Ureter (tissue), 1 donor: ENCODE data around the gene MAP1A. TPM values are rescaled to one million over a fixed set of nuclear protein-coding genes. Genes with fewer than 3 reads are reported as not detected.

Experiments
- DNase-seq: peaks from one replicate; pipeline ENCODE4 v3.0.0-alpha.2; 2020; ENCODE audit warnings: low spot score
- total RNA-seq: library from RNA; stranded (reverse); gene quantifications from one replicate; pipeline ENCODE4 v1.2.4, GENCODE V29; 2023
- donor health status: DM: yes; HTN: yes; CAD: no.

The MAP1A gene
- total RNA-seq: 16.4 TPM

GRCh38 chr15:43517354-43518196 lies at the start of gene MAP1A:
Gene MAP1A (plus strand): TSS chr15:43517608. CDS start chr15:43521474, 3,866 bp downstream.
- DNase-seq: no peak

- no peak for DNase-seq
Observed at GRCh38 chr15:43469867-43470266, 47.5 kb upstream of the MAP1A start.

- DNase-seq: no peak
Observed at GRCh38 chr15:43471975-43472374, 45.4 kb upstream of the MAP1A start.

GRCh38 chr15:43473885-43474284 lies 43.5 kb upstream of the MAP1A start:
- no peak for DNase-seq

- DNase-seq: no peak
Observed at GRCh38 chr15:43483297-43484128, 33.9 kb upstream of the MAP1A start.

GRCh38 chr15:43484455-43484854 lies 33.0 kb upstream of the MAP1A start:
- DNase-seq: no peak

- DNase-seq: no peak
Observed at GRCh38 chr15:43487271-43487895, 30.0 kb upstream of the MAP1A start.

GRCh38 chr15:43488790-43489189 lies 28.6 kb upstream of the MAP1A start:
- DNase-seq: no peak

GRCh38 chr15:43489191-43489590 lies 28.2 kb upstream of the MAP1A start:
- DNase-seq: no peak

GRCh38 chr15:43492266-43492665 lies 25.1 kb upstream of the MAP1A start:
- no peak for DNase-seq

- DNase-seq: peak; percentile 96
Observed at GRCh38 chr15:43492673-43493601, 24.5 kb upstream of the MAP1A start, which contains the start of gene TP53BP1. Gene TP53BP1 (minus strand): TSS chr15:43493156. CDS start chr15:43493043, 113 bp downstream.

- DNase-seq: no peak
Observed at GRCh38 chr15:43493703-43494472, 23.5 kb upstream of the MAP1A start.

- DNase-seq: no peak
Observed at GRCh38 chr15:43498990-43499389, 18.4 kb upstream of the MAP1A start.

GRCh38 chr15:43499635-43500034 lies 17.8 kb upstream of the MAP1A start:
- DNase-seq: no peak

GRCh38 chr15:43505738-43506137 lies 11.7 kb upstream of the MAP1A start:
- DNase-seq: no peak

GRCh38 chr15:43508421-43508820 lies 9.0 kb upstream of the MAP1A start:
- no peak for DNase-seq

GRCh38 chr15:43508991-43509659 lies 8.3 kb upstream of the MAP1A start:
- DNase-seq: no peak

GRCh38 chr15:43509660-43510199 lies 7.7 kb upstream of the MAP1A start:
- DNase-seq: no peak

- DNase-seq: peak; percentile 97
Observed at GRCh38 chr15:43510200-43511011, 7.0 kb upstream of the MAP1A start.
